K562 (cell line): ENCODE data around the gene ELFN2.

Experiments
- CBFB ChIP-seq: sonication (generic); formaldehyde crosslinking; IDR thresholded peaks from 2 replicates; pipeline ENCODE4 v1.4.0; 2020; ENCODE audit warnings: mild to moderate bottlenecking, missing genetic modification reagents
- HNRNPH1 ChIP-seq: fragments of 200-400 bp; formaldehyde crosslinking; optimal IDR thresholded peaks from 2 replicates; pipeline ENCODE3; 2017; ENCODE audit warnings: low read depth, mild to moderate bottlenecking, low read length, moderate library complexity
- PHB2 ChIP-seq: fragments of 450-650 bp; IDR thresholded peaks from 2 replicates; pipeline ENCODE4 v1.6.1; 2017; ENCODE audit warnings: low read depth
- PRPF4 ChIP-seq: fragments of 200-400 bp; formaldehyde crosslinking; IDR thresholded peaks from one replicate; pipeline ENCODE4 v1.6.1; 2017; ENCODE audit warnings: low read length, low read depth, mild to moderate bottlenecking; ENCODE audit not compliant: insufficient read depth, poor library complexity, severe bottlenecking
- SIX5 ChIP-seq, 2 experiments: IDR thresholded peaks; 2 replicates each; pipeline ENCODE4 v1.6.1; 2011; ENCODE audit warnings: low read length in 2 of 2, borderline replicate concordance in 1 of 2, low read depth in 1 of 2, mild to moderate bottlenecking in 1 of 2, moderate library complexity in 1 of 2; ENCODE audit not compliant: insufficient read depth in 1 of 2
- TF ChIP-seq, protein P1 (sequence below): sonication (generic); formaldehyde crosslinking; IDR thresholded peaks from 2 replicates; pipeline ENCODE4 v1.8.0; 2022; ENCODE audit warnings: mild to moderate bottlenecking, low read depth, missing genetic modification reagents

DNA sequence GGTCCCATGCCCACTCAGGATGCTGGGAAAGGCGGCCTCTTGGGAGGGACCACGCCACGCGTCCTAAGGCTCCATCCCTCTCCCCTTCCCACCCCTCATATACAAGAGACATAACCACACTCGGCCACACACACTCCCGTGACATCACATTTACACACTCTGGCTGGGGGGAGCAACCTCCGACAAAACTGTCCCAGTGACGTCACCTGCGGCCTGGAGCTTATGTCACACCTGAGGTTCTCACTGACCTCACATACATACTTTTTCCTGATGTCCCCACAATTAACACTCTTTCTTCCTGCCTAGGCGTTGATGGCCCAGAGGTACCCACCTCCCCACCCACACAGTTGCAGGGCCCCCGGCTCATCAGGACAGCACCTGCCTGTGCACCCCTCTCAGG, 1.9 kb downstream of the ELFN2 start:
- TF ChIP-seq PHB2 (no peak), SIX5 (IDR thresholded peaks at IDR 0.05; ENCODE audit: borderline replicate concordance in 1 of 2, insufficient read depth in 1 of 2, low read depth in 1 of 2, low read length in 2 of 2) (no peak), HNRNPH1 (no peak), PRPF4 (no peak), CBFB (CRISPR knock-in tag) (no peak)
- TF ChIP-seq, protein P1, sequence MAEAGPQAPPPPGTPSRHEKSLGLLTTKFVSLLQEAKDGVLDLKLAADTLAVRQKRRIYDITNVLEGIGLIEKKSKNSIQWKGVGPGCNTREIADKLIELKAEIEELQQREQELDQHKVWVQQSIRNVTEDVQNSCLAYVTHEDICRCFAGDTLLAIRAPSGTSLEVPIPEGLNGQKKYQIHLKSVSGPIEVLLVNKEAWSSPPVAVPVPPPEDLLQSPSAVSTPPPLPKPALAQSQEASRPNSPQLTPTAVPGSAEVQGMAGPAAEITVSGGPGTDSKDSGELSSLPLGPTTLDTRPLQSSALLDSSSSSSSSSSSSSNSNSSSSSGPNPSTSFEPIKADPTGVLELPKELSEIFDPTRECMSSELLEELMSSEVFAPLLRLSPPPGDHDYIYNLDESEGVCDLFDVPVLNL = no peak
